ENCODE data around the gene CCNB2.

GRCh38 chr15:59173194-59173593 is 68.2 kb downstream of the CCNB2 start:
- no peak for TF ChIP-seq CTCF (optimal IDR thresholded peaks at IDR 0.05 in 1 of 3, IDR thresholded peaks at IDR 0.05 in 1 of 3, conservative IDR thresholded peaks at IDR 0.05 in 1 of 3; ENCODE audit: extremely low read depth in 1 of 3, insufficient read depth in 2 of 3, low read length in 3 of 3)
- TF ChIP-seq EZH2 (IDR thresholded peaks at IDR 0.05; ENCODE audit: low read length) = no peak

All from keratinocyte (primary cell).